Activated naive CD4-positive, alpha-beta T cell treated with anti-CD3 and anti-CD28 coated beads for 36 hours (primary cell): Measurements from ENCODE around the gene STARD7. TPM values are rescaled to one million over a fixed set of nuclear protein-coding genes. Genes with fewer than 3 reads are reported as not detected.
A peak's percentile ranks its signal among the peaks of the same experiment; 100 is the strongest.

Experiments used
- CTCF ChIA-PET: fragments of 350-600 bp; sonication (Branson Sonifier 250); formaldehyde crosslinking; loops from one replicate; lab custom pipeline; 2021; ENCODE audit warnings: antibody characterized with exemption; lab: Charles Lee
- DNase-seq: peaks from one replicate; pipeline ENCODE4 v3.0.0-alpha.2; 2020
- H3K27ac Mint-ChIP-seq: one replicate; pipeline ENCODE4 v1.8.0; 2021; ENCODE audit warnings: mild to moderate bottlenecking, mixed read lengths
- H3K27me3 Mint-ChIP-seq: one replicate; pipeline ENCODE4 v1.8.0; 2021; ENCODE audit warnings: low read depth, mixed read lengths
- H3K36me3 Mint-ChIP-seq: one replicate; pipeline ENCODE4 v1.8.0; 2021; ENCODE audit warnings: low read depth, mixed read lengths
- H3K4me1 Mint-ChIP-seq: one replicate; pipeline ENCODE4 v1.8.0; 2021; ENCODE audit warnings: low read depth, mixed read lengths
- H3K4me3 Mint-ChIP-seq: one replicate; pipeline ENCODE4 v1.8.0; 2021; ENCODE audit warnings: mild to moderate bottlenecking, moderate library complexity, mixed read lengths
- H3K9me3 Mint-ChIP-seq: one replicate; pipeline ENCODE4 v1.8.0; 2021; ENCODE audit warnings: mixed read lengths
- intact Hi-C: fragments of 100-400 bp; cut with micrococcal nuclease; formaldehyde crosslinking; loops from one replicate; pipeline ENCODE4 v1.15.1; 2023
- total RNA-seq, 2 experiments: library from RNA; stranded (reverse); gene quantifications; one replicate each; pipeline ENCODE4 v1.2.3, GENCODE V29; 2021

STARD7 gene
- total RNA-seq, 2 experiments from 2014 or later: 84.7 to 87.6 TPM

GRCh38 chr2:96159084-96159830 is 49.4 kb downstream of the STARD7 start:
- Mint-ChIP-seq H3K4me3 (peak overlapping the region; percentile 48), H3K27me3 (no peaks in the 10 kb centered on the region), H3K27ac (peak overlapping the region; percentile 95), H3K36me3 (peaks cover 4% of the 10 kb centered on the region), H3K9me3 (peaks cover 9% of the 10 kb centered on the region), H3K4me1 (peaks cover 86% of the 10 kb centered on the region)
- DNase-seq: peak; percentile 83
- CTCF ChIA-PET: interaction anchor here (0.8 to 5.4 kb wide), 6 partner anchors 14 to 167 kb away, joined by 3 to 76 read pairs (median 6); partner anchors contain the start of genes ASTL and DUSP2
- intact Hi-C loops: no loop called here

GRCh38 chr2:96158554-96158940 is 50.1 kb downstream of the STARD7 start:
- Mint-ChIP-seq H3K36me3 (peaks cover 4% of the 10 kb centered on the region), H3K4me3 (peak overlapping the region; percentile 75), H3K27ac (peak overlapping the region; percentile 95), H3K27me3 (no peaks in the 10 kb centered on the region), H3K4me1 (peaks cover 85% of the 10 kb centered on the region), H3K9me3 (peaks cover 9% of the 10 kb centered on the region)
- DNase-seq: no peak
- CTCF ChIA-PET: interaction anchor here (0.6 to 5.4 kb wide), 7 partner anchors 13 to 274 kb away, joined by 3 to 76 read pairs (median 6); partner anchors contain the start of genes ANKRD36C, ASTL and DUSP2
- intact Hi-C loops: loop anchor here (1.0 kb wide), 3 partner anchors 9 to 374 kb away; no protein-coding TSS in a partner anchor

- DNase-seq: peak; percentile 99
- peak overlapping the region; percentile 75 for H3K4me3 Mint-ChIP-seq
- H3K36me3 Mint-ChIP-seq: peaks cover 4% of the 10 kb centered on the region
- no peaks in the 10 kb centered on the region for H3K27me3 Mint-ChIP-seq
- CTCF ChIA-PET: interaction anchor here (0.6 to 5.4 kb wide), 6 partner anchors 13 to 275 kb away, joined by 3 to 76 read pairs (median 6); partner anchors contain the start of genes ANKRD36C, ASTL and DUSP2
- peaks cover 85% of the 10 kb centered on the region for H3K4me1 Mint-ChIP-seq
- H3K27ac Mint-ChIP-seq: peak overlapping the region; percentile 95
- H3K9me3 Mint-ChIP-seq: peaks cover 9% of the 10 kb centered on the region
- intact Hi-C loops: loop anchor here (1.0 kb wide), 5 partner anchors 9 to 374 kb away; partner anchors contain the start of gene CIAO1
These were observed 50.7 kb downstream of the STARD7 start for GRCh38 chr2:96157649-96158553.

- intact Hi-C loops: loop anchor here (1.0 kb wide), 3 partner anchors 7 to 109 kb away; partner anchors contain the start of gene CIAO1
- Mint-ChIP-seq H3K4me1 (peaks cover 84% of the 10 kb centered on the region), H3K36me3 (peaks cover 4% of the 10 kb centered on the region), H3K4me3 (peak overlapping the region; percentile 75), H3K9me3 (peaks cover 9% of the 10 kb centered on the region), H3K27me3 (no peaks in the 10 kb centered on the region), H3K27ac (peak overlapping the region; percentile 95)
- CTCF ChIA-PET: interaction anchor here (0.6 to 5.4 kb wide), 5 partner anchors 12 to 164 kb away, joined by 3 to 76 read pairs (median 6); partner anchors contain the start of gene DUSP2
- peak; percentile 44 for DNase-seq
These were observed 51.5 kb downstream of the STARD7 start for GRCh38 chr2:96156926-96157648.

GRCh38 chr2:96156011-96156820 is 52.4 kb downstream of the STARD7 start:
- CTCF ChIA-PET: interaction anchor here (0.6 to 5.4 kb wide), 5 partner anchors 11 to 163 kb away, joined by 3 to 76 read pairs (median 6); partner anchors contain the start of gene DUSP2
- Mint-ChIP-seq H3K4me1 (peaks cover 88% of the 10 kb centered on the region), H3K4me3 (peak overlapping the region; percentile 75), H3K9me3 (peaks cover 9% of the 10 kb centered on the region), H3K27me3 (no peaks in the 10 kb centered on the region), H3K27ac (peak overlapping the region; percentile 95), H3K36me3 (peaks cover 4% of the 10 kb centered on the region)
- intact Hi-C loops: loop anchor here (1.0 kb wide), 1 partner anchor 8 kb away; no protein-coding TSS in a partner anchor
- peak; percentile 80 for DNase-seq

GRCh38 chr2:96154506-96155380 is 53.9 kb downstream of the STARD7 start:
- no peak overlapping the region for H3K4me3 Mint-ChIP-seq
- DNase-seq: peak; percentile 2
- H3K9me3 Mint-ChIP-seq: no peaks in the 10 kb centered on the region
- intact Hi-C loops: no loop called here
- H3K4me1 Mint-ChIP-seq: peaks cover 90% of the 10 kb centered on the region
- CTCF ChIA-PET: interaction anchor here (1.0 to 5.4 kb wide), 3 partner anchors 9 to 20 kb away, joined by 3 to 76 read pairs (median 4); partner anchors contain the start of gene DUSP2
- H3K27ac Mint-ChIP-seq: peak overlapping the region; percentile 68
- no peaks in the 10 kb centered on the region for H3K36me3 Mint-ChIP-seq
- no peaks in the 10 kb centered on the region for H3K27me3 Mint-ChIP-seq

- H3K4me1 Mint-ChIP-seq: peaks cover 90% of the 10 kb centered on the region
- H3K36me3 Mint-ChIP-seq: no peaks in the 10 kb centered on the region
- intact Hi-C loops: no loop called here
- no peak overlapping the region for H3K4me3 Mint-ChIP-seq
- H3K27ac Mint-ChIP-seq: no peak overlapping the region
- H3K27me3 Mint-ChIP-seq: no peaks in the 10 kb centered on the region
- CTCF ChIA-PET: interaction anchor here (0.7 to 1.0 kb wide), 2 partner anchors 10 to 20 kb away, joined by 3 to 4 read pairs; no protein-coding TSS in a partner anchor
- no peaks in the 10 kb centered on the region for H3K9me3 Mint-ChIP-seq
- DNase-seq: no peak
These were observed 54.6 kb downstream of the STARD7 start for GRCh38 chr2:96153991-96154431.

GRCh38 chr2:96153291-96153713 is 55.3 kb downstream of the STARD7 start:
- H3K27me3 Mint-ChIP-seq: no peaks in the 10 kb centered on the region
- intact Hi-C loops: no loop called here
- H3K36me3 Mint-ChIP-seq: peaks cover under 1% of the 10 kb centered on the region
- CTCF ChIA-PET: interaction anchor here (0.7 to 1.0 kb wide), 2 partner anchors 11 to 21 kb away, joined by 3 to 4 read pairs; no protein-coding TSS in a partner anchor
- peak; percentile 4 for DNase-seq
- no peaks in the 10 kb centered on the region for H3K9me3 Mint-ChIP-seq
- peaks cover 89% of the 10 kb centered on the region for H3K4me1 Mint-ChIP-seq
- no peak overlapping the region for H3K4me3 Mint-ChIP-seq
- H3K27ac Mint-ChIP-seq: peak overlapping the region; percentile 66

- CTCF ChIA-PET: interaction anchor here (2.8 kb wide), 1 partner anchor 22 kb away, joined by 24 read pairs; no protein-coding TSS in a partner anchor
- Mint-ChIP-seq H3K4me3 (no peak overlapping the region), H3K36me3 (peaks cover 3% of the 10 kb centered on the region), H3K4me1 (peaks cover 90% of the 10 kb centered on the region), H3K27me3 (no peaks in the 10 kb centered on the region), H3K27ac (peak overlapping the region; percentile 66), H3K9me3 (no peaks in the 10 kb centered on the region)
- intact Hi-C loops: no loop called here
- DNase-seq: peak; percentile 3
These were observed 56.1 kb downstream of the STARD7 start for GRCh38 chr2:96152304-96153161.
